CD4-positive, alpha-beta T cell treated with Interferon gamma for 1 hour (primary cell): ENCODE measurements around the gene RFX2.
"Not testable (repeated sequence)": the region's sequence is repeated elsewhere in the genome, so short reads cannot be mapped to it uniquely, and the experiment has no call there.

Experiments used
- DNase-seq: peaks from one replicate; pipeline ENCODE4 v3.0.0-alpha.2; 2020

The RFX2 gene

GRCh38 chr19:5964816-5965565, 145.3 kb downstream of the RFX2 start:
- DNase-seq = no peak

GRCh38 chr19:5963855-5964254, 146.4 kb downstream of the RFX2 start:
- DNase-seq = no peak

DNA sequence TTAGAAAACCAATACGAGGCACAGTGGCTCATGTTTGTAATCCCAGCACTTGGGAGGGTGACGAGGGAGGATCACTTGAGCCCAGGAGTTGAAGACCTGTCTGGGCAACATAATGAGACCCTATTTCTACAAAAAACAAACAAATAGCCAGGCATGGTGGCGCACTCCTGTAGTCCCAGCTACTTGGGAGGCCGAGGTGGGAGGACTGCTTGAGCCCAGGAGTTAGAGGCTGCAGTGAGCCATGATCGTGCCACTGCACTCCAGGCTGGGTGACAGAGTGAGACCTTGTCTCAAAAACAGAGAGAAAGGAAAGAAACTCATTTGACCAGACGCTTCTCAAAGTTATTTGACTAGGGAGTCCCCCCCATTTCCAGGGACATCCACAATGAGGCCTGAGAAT, 147.0 kb downstream of the RFX2 start:
- not testable (repeated sequence) for DNase-seq

- DNase-seq = peak; percentile 80
Observed at GRCh38 chr19:5961969-5962945, 148.0 kb downstream of the RFX2 start.

DNA sequence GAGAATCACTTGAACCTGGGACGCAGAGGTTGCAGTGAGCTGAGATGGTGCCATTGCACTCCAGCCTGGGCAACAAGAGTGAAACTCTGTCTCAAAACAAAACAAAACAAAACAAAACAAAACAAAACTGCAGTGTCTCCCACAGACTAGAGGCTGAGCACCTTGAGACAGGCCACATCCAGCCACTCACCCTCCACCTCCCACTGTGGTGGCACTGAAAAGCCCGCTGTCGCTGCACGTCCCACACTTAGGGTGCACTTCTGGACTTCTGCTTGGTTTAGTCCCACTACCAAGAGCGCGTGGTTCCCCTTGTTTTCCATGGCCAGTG, 148.7 kb downstream of the RFX2 start:
- not testable (repeated sequence) for DNase-seq

GRCh38 chr19:5960005-5961001, 150.0 kb downstream of the RFX2 start:
- DNase-seq = no peak

GRCh38 chr19:5959260-5960004, 150.9 kb downstream of the RFX2 start:
- no peak for DNase-seq

GRCh38 chr19:5958851-5959122, 151.5 kb downstream of the RFX2 start:
- DNase-seq = no peak

DNA sequence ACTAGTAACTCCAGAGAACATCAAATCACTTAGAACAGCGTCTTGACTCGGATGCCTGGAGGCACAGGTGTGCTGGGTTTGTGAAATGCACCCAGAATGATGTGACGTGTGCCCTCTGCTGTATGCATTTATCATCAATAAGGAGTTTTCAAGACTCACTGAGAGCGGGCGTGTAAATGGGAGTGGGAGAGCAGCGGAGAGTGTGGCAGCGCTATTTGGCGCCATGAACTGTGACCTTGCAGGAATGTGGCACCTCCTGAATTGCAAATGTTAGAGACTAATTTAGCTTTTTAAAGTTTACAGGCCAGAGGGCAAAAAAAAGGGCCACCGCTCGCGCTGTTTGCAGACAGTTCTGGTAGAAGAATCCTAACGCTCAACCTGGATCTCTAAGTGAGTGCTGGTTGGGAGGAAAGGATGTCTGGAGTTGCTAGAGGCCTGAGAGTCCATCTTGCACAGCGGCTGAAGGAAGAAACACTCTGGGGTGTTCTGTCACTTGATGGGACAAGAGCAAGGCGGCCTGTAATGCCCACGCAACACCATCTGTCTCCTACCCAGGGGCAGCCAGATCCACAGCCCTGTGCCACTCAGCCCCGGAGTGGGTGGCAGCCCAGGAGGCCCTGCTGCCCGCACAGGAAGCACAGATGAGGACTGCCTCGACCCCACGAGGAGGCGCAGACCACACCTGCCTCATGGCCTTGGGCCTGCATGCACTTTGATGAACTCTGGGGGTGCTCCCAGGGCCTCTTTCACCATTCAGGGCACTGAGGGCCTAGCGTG, 152.0 kb downstream of the RFX2 start:
- DNase-seq = no peak

DNA sequence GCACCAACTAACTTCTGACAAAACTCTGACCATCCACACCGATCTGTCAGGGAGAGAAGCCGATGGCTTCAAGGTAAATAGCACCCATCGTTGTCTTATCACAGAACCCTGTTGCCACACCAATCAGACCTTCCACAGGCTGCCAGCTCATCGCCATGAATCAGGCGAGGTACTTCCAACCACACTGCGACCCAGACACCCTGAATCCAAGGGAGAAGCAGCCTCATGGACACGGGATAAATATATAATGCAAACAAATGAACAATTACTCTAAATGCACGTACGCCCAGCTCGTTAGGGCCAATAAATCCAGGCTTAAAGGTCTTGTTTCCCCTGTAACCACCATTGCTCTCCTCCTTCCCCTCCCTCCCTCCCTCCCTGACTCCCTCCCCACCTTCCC, 153.1 kb downstream of the RFX2 start:
- no peak for DNase-seq

GRCh38 chr19:5956728-5957127, 153.6 kb downstream of the RFX2 start:
- no peak for DNase-seq

DNA sequence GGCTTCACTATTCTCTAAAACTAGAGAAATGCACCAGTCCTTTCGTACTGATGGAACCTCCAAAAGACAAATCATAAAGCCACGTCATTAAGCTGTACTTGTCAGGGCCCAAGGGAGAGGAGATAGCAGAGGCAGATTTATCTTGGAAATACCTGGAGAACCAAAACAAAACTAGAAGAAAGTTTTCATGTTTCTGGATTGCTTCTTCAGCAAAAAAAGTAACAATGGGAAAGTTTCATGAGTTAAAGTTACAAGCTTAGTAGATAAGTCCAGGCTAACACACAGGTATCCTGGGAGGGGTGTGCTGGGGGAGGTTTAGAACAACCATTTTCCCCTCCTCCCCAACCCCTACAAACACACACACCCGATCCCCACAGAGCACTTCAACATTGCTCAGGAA, 154.0 kb downstream of the RFX2 start:
- DNase-seq = no peak

DNA sequence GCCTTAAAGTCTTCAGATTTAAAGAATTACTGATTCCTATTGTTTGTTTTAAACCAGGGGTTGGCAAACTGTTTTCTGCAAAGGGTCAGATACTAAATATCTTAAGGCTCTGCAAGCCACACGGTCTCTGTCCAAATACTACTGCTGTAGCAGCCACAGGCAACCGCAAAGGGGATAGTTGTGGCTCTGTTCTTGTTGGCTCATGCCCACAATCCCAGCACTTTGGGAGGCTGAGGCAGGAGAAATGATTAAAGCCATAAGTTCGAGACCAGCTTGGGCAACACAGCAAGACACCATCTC, 154.7 kb downstream of the RFX2 start:
- DNase-seq = no peak

- no peak for DNase-seq
Observed at GRCh38 chr19:5954293-5954692, 156.0 kb downstream of the RFX2 start.

DNA sequence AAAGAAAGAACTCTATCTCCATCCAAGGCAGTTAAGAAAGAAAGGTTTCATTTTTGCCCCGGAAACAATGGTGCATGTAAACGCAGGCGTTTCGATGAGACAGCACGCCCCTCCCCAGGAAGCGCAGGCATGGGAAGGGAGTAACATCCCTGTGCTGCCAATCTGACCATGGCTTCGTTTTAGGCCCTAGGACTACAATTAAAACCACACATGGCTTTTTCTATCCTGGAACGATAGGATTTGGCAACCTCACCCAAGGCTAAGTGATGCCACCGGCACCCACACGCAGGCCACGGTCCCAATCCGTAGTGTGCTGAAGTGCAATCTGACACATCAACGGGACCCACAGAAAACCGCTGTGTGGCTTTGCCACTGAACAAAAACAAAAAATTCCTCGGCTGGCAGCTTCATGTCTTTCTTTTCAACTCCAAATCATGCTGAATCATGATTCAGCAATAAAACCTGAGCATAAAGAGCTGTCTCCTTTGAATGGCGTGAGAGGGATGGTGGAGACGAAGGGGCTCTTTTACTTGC, 156.6 kb downstream of the RFX2 start:
- no peak for DNase-seq

- DNase-seq = no peak
Observed at GRCh38 chr19:5953030-5953589, 157.2 kb downstream of the RFX2 start.

- no peak for DNase-seq
Observed at GRCh38 chr19:5952193-5953029, 157.9 kb downstream of the RFX2 start.

- DNase-seq = peak; percentile 16
Observed at GRCh38 chr19:5951338-5951861, 158.9 kb downstream of the RFX2 start.

- no peak for DNase-seq
Observed at GRCh38 chr19:5950741-5951140, 159.6 kb downstream of the RFX2 start.

- no peak for DNase-seq
Observed at GRCh38 chr19:5949792-5950305, 160.5 kb downstream of the RFX2 start.
